T-helper 2 cell (primary cell): ENCODE measurements around the gene GHDC.

Experiments
- DNase-seq, 5 experiments: peaks; one replicate each; pipeline versions ENCODE4 v3.0.0 to v3.0.0-alpha.2; 2012 to 2022

Gene GHDC

DNA sequence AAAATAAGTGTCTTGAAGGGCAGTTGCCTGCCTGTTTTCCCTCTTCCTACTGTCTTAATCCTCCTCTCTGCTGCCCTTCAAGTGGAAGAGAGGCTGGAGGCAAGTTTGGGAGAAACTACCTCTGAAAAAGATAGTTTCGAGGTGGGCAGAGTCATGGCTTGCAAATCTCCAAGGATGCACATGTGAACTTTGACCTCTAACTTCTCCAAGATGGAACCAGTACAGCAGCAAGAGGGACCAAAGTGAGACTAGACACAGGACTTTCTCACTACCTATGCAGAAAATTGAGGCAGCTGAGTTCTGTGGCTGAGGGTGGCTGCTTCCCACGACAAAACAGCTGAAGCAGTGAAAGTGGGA lies 12.5 kb downstream of the GHDC start:
- DNase-seq, result no peak

DNA sequence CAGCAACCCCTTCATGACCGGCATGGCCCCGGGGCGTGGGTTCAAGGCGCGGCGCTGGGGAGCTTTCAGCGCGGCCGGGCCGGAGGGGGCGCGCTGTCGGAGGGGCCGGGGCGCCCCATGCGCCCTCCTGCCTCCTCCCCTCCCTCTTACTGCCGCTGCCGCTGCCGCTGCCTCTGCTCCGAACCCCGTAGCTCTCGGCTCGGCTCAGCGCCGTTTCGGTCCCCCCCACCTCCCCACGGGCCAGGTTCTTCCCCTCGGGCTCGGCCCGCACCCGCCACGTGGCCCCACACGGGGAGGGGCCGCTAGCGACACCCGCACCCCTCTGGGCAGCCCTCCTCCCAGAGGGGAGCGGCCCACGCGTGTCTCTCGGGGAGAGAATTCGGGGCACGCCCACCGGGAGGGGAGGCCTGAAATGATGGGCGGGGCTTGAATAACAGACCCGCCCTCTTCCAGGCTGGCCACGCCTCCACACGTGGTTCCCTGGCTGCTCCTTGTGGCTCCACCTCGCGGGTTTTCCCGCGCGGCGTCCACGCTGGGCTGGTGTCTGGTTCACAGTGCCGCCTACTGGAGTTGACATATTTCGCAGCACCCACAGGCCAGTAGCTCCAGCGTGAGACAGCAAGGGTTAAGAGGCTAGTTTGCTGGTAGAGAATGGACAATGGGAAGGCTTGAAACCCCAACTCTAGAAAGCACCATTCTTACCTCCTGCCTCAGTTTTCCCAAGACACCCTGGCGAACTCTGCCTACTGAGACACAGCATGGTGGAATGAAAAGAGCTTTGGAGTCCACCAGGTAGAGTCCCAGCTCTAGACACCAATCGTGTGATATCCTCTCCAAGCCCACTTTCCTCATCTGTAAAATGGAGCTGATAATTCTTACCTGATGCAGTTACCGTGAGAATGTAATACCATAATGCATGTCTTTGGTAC lies 13.1 kb downstream of the GHDC start, which contains the start of gene KCNH4:
KCNH4 (minus strand) TSS at position 221 of the 929 bp plus-strand sequence; CDS start at position 24, 197 bp downstream.
- DNase-seq, result peak; percentile 75 to 86 (median 82)

DNA sequence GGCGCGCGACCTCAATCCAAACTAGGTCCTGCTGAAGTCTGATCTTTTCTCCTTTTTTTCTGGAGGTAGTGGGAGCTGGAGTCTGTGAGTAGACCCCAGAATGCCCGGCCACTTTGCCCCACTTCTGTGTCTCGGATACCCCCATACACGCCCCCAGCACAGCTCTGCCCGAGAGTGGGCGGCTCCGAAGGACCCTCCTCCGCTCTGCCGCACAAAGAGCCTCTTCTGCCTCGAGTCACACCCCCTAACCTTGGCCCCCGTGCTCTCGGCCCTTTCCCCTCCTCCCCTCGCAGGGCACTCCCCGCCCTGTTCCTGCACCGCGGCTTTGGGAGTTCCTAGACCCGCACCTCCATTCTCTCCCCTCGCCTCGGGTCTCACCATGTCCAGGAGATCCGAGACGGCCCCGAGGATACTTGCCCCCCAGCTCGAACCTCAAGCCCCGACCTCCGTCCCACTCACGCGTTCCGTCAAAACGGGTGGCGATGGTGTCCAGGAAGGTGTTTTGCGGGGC lies 13.8 kb downstream of the GHDC start:
- DNase-seq, result no peak

DNA sequence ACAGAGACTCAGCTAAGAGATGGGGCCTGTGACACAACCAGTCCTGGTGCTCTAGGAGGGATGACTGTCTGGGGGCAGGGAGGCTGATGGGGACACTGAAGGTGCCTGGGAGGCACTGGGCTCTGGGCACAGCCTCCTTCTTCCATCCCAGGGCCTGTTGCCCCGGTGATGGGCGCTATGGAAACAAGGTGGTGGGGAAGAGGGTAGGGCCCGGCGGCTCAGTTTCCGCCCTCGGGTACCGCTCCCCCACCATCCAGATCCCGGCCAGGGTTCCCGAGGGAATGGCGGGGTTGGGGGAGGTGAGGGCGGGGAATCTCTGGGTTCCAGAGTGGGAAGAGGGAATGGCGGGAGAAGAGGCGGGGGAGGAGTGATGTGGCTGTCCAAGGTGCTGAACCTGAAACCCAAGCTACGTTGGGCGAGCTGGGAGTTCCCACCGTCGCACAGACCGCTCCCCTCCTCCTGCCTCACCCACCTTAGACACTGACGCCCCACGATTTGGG lies 14.3 kb downstream of the GHDC start:
- peak in 1 of 5 experiments; percentile 24 for DNase-seq

DNA sequence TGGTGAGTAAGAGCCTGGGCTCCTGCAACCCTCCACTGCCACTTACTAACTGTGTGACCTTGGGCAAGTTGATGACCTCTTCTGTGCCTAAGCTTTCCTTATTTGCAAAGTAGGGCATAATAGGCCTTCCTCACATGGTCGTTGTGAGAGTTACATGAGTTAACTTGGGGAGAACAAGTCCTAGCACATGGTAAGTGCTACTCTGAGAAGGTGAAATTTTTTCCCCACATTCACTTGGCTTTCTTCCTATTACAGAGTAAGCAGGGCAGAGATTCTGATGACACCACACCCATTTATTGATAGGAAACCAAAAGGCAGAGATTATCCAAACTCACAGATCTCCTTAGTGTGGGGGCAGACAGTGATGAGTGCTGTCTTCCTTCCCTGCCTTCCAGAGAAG lies 15.0 kb downstream of the GHDC start:
- no peak for DNase-seq

DNA sequence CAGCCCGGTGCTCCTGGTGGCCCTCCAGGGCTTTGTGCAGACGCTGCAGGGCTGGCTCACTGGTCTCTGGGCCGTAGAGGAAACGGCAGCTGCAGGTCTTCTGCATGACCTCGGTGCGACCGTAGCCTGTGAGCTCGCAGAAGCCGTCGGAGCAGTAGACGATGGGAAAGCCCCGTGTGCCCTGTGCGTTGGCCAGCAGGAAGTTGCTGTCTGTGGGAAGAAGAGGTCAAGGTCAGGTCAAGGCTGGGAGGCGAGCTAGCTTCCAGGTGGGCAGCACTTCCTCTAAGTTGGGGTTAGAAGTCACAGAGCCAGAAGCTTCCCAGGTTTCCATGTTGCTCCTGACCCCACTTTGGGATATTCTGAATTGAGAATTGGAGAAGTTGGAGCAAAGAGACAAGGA lies 15.5 kb downstream of the GHDC start:
- DNase-seq, result peak in 1 of 5 experiments; percentile 50

DNA sequence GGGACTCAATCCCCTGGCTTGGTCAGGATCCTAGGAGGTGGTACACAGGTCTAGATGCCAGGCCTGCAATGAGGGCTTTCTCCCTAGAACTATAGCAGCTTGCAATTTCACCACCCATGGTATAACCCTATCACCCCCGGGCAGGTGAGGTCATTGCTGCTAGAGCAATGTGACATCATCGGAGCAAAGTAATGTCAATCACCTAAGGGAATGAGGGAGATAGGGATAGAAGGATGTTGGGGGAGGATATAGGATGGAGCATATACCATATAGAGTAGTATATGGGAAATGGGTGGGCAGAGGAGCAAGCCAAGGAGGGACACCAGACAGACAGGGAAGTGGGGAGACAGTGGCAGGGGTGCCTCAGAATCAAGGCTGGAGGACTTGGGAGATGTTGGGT lies 16.6 kb downstream of the GHDC start:
- no peak for DNase-seq

DNA sequence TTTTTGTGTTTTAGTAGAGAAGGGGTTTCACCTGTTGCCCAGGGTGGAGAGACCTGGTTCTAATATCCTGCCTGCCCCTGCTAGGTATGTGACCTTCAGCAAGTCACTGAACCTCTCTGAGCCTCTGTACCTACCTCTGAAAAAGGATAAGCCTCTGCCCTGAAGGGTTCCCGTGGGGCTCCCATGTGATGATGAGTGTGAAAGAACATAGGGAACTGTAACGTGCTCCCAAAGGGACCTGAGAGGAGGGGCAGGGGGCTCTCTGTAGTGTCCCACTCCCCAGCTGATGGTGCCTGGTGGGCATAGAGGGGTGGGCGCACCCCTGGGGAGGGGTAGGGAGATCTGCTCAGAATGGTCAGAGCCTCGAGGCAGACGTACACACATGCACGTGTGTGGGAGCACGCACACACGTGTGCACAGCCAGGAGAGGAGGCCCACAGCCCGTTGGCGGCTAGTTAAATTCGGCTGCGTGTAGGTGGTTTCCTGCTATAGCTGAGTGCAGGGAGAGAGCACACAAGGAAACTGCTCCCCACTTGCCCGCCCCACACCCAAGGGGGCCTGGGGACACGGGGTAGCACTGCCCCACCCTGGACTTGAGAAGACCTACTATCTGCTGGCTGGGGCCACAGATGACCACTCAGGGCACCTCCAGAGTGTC lies 20.0 kb downstream of the GHDC start:
- no peak for DNase-seq

DNA sequence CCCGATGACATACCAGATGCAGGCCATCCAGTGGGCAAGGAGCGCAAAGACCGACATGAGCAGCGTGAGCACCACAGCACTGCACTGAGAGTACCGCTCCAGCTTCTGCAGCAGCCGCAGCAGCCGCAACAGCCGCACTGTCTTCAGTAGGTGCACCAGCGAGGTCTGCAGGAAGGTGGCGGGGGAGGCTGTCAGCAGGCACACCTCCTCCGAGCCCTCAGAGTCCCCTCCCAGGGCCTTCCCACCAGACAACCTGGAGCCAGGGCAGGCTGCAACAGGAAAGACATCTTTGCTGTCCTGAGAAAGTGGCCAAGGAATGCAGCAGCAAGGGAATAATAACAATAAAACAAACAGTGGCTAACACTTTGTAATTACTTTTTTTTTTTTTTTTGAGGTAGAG lies 22.5 kb downstream of the GHDC start:
- DNase-seq, result no peak

DNA sequence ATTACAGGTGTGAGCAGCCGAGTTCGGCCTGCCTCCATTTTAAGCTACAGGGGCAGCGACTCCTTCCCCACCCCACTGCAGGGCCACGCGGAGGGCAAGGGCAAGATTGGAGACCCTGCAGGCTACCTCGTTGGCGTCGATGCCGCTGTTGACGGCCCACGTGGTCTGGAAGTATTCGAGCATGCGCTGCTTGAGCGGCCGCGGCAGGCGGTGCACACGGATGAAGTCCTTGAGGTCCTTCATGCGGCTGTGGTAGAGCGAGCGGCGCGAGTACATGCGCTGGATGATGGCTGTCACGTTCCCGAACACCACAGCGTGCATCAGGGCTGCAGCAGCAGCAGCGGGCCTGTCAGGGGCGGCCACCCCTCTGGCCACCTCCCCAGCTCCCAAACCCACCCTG lies 24.9 kb downstream of the GHDC start:
- no peak for DNase-seq

DNA sequence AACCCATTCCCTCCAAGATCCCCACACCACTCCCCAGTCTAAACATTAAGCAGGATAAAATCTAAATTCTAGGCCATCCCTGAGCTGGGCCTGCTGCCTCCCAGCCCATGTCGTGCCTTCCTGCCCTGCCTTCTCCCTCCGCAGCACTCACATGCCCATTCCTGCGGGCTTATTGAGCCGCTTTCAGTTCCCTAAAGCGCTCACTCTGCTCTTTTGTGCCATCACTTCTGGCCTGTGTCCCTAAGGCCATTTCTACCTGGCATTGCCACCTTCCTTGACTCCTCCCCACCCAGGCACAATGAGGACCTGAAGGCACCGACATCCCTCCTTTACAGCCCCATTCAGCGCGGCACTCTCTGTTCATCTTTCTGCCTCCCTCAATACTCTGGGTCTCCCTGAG lies 26.5 kb downstream of the GHDC start:
- DNase-seq, result no peak

DNA sequence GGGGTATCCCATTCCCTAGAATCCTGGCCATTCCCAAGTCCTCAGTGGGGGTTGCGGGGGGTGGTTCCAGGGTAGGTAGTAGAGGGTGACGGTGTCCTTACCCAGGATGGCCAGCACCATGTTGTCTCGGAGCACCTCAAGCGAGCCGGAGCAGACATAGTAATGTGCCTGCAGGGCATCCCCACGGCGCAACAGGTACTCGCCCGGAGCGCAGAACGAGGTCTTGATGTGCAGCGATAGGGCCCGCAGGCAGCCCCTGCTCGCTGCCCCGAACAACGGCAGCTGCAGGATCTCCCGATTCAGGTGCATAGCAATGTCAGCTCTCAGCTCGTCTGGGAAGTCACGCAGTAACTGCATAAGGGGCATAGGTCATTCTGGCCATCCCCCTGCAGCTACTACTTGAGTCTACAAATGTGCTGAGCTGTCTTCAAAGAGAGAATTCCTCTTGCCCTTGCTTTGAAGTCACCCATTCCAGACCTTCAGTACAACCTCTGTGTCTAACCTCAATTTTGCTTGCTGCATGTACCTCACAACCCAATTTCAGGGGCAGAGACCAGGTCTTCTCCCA lies 28.0 kb downstream of the GHDC start:
- DNase-seq, result no peak

DNA sequence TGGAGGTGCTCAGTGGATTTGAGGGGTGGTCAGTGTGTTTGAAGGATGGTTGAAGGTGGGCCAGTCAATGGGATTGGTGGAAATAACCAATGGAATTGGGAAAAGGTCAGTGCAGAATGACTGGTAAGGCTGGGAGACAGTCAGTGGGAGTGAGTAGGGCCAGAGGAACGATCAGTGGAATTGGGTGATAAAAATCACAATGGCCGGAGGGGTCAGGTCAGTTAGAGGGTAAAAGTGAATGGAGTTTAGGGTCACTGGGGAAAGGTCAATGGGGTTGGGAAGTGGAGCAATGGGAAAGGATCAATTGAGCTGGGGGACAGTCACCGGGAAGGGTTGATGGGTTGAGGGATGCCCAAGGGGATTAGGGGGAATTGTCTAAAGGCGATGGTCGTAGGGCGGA lies 28.5 kb downstream of the GHDC start:
- DNase-seq, result no peak

DNA sequence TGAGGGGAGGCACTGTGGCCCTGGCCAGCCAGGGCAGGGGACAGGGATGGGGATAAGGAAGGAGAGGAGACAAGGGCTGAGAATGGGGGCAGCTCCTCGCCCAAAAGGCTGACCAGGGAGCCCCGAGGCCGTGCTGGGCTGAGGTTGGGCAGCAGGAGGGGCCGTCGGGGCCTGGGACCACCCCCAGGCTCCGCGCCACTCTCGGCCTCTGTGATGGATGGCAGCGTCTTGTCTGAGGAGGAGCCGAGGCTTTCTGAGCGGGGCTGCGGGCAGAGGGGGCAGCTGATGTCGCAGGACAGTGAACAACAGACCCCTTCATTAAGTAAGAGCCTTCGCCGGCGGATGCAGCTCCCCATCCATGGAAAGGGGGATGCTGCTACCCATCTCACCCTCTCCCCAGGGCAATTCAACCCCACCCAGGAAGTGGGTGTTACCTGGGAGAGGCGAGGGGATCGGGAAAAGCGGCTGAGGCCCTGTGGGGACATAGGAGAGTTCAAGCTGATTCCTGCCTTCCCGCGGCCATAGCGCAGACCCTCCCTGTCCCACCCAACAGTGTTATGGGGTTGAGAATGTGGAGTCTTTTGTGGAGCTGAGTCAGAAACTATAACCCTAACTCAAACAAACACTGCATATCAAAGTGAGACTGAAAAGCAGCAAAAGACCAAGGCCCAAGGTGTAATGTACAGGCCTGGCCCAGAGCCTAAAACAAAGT lies 30.4 kb downstream of the GHDC start:
- no peak for DNase-seq

DNA sequence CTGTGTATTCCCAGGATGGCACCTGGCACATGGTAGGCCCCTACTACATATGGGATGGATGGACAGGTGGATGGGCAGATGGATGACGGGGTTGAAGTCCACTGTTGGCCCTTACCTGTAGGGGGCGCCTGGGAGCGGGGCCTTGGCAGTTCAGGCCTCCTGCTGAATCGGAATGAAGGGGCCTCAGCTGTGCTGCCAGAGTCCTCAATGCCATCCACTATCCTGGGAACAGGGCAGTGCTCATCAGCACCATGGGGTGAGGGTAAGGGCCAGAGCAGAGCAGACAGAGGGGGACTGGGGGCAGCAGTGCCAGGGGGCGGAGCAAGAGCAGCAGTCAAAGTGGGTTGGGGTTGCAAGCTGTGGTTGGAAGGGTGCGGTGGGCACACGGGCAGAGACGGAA lies 31.2 kb downstream of the GHDC start:
- DNase-seq, result peak in 2 of 5 experiments; percentile 29 to 37

DNA sequence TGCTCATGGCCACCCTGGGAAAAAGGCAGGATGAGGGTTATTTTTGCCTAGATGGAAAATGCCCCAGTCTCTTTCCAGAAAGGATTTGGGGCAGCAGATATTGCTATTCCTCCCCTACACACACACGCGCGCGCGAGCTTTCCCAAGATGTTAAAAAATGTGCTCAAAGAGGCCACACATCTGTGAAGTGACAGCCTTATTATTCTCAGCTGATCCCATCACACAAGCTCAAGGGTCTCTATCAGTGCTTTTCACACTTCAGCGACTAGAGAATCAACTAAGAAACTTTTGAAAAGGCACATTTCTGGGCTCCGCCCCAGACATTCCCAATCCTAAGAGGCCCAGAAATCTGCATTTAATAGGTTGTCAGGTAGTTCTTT lies 33.8 kb downstream of the GHDC start:
- DNase-seq, result no peak

DNA sequence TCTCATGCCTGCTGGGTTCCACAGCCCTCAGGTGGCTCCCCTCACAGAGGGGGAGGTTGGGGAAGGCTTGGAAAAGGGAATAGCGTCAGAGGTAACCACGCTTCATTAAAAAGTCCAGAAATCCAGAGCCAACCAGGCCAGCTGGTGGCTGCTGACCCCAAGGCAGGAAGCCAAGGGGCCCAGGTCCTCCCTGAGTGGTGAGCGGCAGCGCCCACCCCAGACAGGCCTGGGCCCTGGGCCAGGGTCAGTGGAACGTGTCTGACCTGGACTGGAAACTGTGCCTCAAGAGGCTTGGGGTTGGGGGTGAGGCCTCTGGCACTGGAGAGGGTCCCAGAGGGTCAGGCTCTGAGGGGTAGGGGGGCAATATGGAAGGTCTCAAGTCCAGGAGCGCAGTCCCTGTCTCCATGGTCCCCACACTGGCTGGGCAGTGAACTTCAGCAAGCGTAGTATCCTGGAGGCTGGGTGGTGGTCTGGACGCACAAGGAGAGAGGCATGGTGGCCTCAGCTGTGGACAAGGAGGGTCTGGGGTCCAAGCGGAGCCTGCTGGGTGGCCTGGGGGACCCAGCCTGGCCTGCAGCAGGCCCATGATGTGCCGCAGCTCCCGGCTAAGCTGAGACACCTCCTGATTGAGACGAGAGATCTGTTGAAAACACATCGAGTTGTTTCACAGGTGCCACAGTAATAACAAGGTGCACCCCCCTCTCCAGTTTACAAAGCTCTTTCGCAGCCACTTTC lies 34.3 kb downstream of the GHDC start:
- DNase-seq, result no peak

DNA sequence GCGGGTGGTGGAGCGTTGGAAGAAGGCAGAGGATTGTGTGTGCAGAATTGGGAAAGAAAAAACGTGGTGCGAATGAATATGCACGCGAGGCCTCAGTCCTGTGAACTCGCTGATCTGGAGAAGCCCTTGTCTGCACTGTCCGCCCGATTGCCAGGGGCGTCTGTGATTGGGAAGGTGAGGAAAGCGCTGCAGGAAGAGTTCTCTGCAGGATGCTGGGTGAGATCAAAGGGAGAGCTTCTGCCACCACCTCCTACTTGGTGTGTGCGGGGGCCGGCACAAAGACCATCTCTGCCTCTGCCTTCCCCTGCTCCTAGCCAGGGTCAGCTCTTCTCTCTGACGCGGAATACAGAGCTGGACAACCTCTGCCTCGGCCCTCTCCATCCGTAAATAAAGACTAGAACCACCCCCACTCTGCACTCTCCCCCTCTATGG lies 38.7 kb downstream of the GHDC start:
- DNase-seq, result no peak

DNA sequence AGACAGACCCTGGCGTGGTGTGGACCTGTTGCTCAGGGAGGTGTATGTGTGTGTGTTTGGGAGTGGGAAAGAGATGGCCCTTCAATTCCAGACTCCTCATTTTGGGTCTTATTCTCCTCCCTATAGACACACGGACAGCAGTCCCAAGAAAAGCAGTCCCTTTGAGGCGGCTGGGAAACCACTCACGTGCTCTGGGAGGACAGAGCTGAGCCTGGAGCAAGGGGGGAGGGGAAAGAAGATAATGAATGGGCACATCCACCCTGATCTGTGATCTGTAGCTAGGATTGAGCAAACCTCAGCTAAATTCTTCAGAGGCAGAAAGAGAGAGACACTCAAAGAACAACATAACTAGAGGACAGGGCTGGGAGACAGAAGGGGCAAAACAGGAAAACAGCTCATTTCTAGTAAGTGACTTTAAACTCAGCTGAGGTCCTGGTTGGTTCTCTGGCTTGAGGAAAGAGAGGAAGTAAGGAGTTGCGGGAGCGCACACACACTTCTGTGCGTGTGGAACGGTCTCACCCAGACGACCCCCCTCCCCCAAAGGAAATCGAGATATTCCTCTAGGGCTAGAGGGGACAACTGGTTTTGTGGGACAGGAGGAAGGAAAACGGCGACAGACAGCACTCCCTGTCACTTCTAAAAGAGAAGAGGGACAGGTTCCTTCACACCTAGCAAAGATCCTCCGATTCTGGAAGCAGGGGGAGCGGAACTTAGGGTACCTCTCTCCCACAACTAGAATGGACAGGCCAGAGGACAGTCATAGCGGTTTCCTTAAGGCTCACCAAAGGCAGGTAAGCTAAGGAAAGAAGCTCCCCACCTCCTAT lies 40.2 kb downstream of the GHDC start:
- no peak for DNase-seq

DNA sequence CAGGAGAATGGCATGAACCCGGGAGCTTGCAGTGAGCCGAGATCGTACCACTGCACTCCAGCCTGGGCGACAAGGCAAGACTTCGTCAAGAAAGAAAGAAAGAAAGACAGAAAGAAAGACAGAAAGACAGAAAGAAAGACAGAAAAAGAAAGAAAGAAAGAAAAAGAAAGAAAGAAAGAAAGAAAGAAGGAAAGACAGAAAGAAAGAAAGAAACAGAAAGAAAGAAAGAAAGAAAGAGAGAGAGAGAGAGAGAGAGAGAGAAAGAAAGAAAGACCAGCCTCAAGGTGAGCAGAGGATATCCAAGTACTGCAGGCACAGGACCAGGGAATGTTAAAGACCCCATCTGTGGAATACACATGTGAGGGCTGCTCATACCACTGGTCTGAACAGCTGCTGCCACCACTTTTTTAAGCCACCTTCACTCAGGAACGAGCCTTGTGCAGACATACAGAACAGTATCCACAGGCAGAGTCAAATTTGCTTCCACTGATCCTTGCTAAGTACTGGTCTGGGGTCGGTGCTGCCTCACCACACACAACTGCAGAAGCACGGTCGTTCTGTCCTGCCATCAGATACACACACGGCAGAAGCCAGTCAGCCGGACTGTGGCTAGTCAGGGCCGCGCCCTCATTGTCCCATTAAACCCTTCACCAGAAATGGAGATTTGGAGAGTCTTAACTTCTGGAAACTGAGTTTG lies 47.2 kb downstream of the GHDC start:
- DNase-seq, result no peak
